NCI-H748 (cell line): ENCODE data around the gene CAMK1D.
"Not testable (repeated sequence)": the region's sequence is repeated elsewhere in the genome, so short reads cannot be mapped to it uniquely, and the experiment has no call there.

ENCODE experiments used
- DNase-seq: peaks from one replicate; lab custom pipeline; 2025; ENCODE audit not compliant: unreplicated experiment; lab: John Stamatoyannopoulos, UW

Gene CAMK1D

GRCh38 chr10:12348870-12349628 is at the start of gene CAMK1D:
Gene CAMK1D, plus strand, starts transcription at chr10:12349547.
- peak; percentile 76 for DNase-seq

GRCh38 chr10:12301036-12301435 is 48.3 kb upstream of the CAMK1D start:
- not testable (repeated sequence) for DNase-seq

- no peak for DNase-seq
These were observed 41.3 kb upstream of the CAMK1D start for GRCh38 chr10:12308057-12308456.

- DNase-seq, result no peak
These were observed 40.5 kb upstream of the CAMK1D start for GRCh38 chr10:12308736-12309375.

- not testable (repeated sequence) for DNase-seq
These were observed 39.6 kb upstream of the CAMK1D start for GRCh38 chr10:12309783-12310182.

- no peak for DNase-seq
These were observed 34.5 kb upstream of the CAMK1D start for GRCh38 chr10:12314836-12315235.

GRCh38 chr10:12319076-12319475 is 30.3 kb upstream of the CAMK1D start:
- DNase-seq, result no peak

- DNase-seq, result no peak
These were observed 28.5 kb upstream of the CAMK1D start for GRCh38 chr10:12320892-12321291.

- DNase-seq, result no peak
These were observed 27.7 kb upstream of the CAMK1D start for GRCh38 chr10:12321641-12322040.

GRCh38 chr10:12322583-12323131 is 26.7 kb upstream of the CAMK1D start:
- no peak for DNase-seq

- no peak for DNase-seq
These were observed 24.8 kb upstream of the CAMK1D start for GRCh38 chr10:12324530-12324929.

GRCh38 chr10:12327074-12327473 is 22.3 kb upstream of the CAMK1D start:
- no peak for DNase-seq

GRCh38 chr10:12327476-12327875 is 21.9 kb upstream of the CAMK1D start:
- DNase-seq, result no peak

GRCh38 chr10:12328312-12328711 is 21.0 kb upstream of the CAMK1D start:
- DNase-seq, result not testable (repeated sequence)

GRCh38 chr10:12332572-12333379 is 16.6 kb upstream of the CAMK1D start:
- no peak for DNase-seq

- DNase-seq, result peak; percentile 89
These were observed 15.8 kb upstream of the CAMK1D start for GRCh38 chr10:12333380-12334185.

- no peak for DNase-seq
These were observed 15.2 kb upstream of the CAMK1D start for GRCh38 chr10:12334186-12334530.

GRCh38 chr10:12335169-12335568 is 14.2 kb upstream of the CAMK1D start:
- not testable (repeated sequence) for DNase-seq

GRCh38 chr10:12337453-12338372 is 11.6 kb upstream of the CAMK1D start:
- no peak for DNase-seq

- DNase-seq, result no peak
These were observed 10.4 kb upstream of the CAMK1D start for GRCh38 chr10:12338981-12339380.
